ENCODE measurements around the gene UGT8.

Gene UGT8

GRCh38 chr4:114692958-114693357, 94.4 kb downstream of the UGT8 start:
- no peak for DNase-seq

- DNase-seq, result no peak
These were observed 96.2 kb downstream of the UGT8 start for GRCh38 chr4:114694770-114695169.

GRCh38 chr4:114698231-114698630, 99.6 kb downstream of the UGT8 start:
- no peak for DNase-seq

- no peak for DNase-seq
These were observed 102.9 kb downstream of the UGT8 start for GRCh38 chr4:114701491-114701890.

- no peak for DNase-seq
These were observed 118.8 kb downstream of the UGT8 start for GRCh38 chr4:114717432-114717831.

GRCh38 chr4:114725066-114725465, 126.5 kb downstream of the UGT8 start:
- DNase-seq, result no peak

- no peak for DNase-seq
These were observed 128.9 kb downstream of the UGT8 start for GRCh38 chr4:114727461-114727860.
